Measurements from ENCODE around the gene SLC9B2.

- TF ChIP-seq CTCF (conservative IDR thresholded peaks at IDR 0.05; ENCODE audit: low read depth, low read length) (no peak), EZH2 (IDR thresholded peaks at IDR 0.05; ENCODE audit: borderline replicate concordance, low read depth, low read length, poor library complexity, severe bottlenecking) (no peak)
Measured at GRCh38 chr4:103074744-103075434, 1.7 kb downstream of the SLC9B2 start.
